Osteoblast (primary cell): Measurements from ENCODE around the gene C11orf91. TPM values are rescaled to one million over a fixed set of nuclear protein-coding genes. Genes with fewer than 3 reads are reported as not detected.
"Not testable (repeated sequence)": the region's sequence is repeated elsewhere in the genome, so short reads cannot be mapped to it uniquely, and the experiment has no call there.

Source experiments
- DNase-seq: peaks from one replicate; pipeline ENCODE4 v3.0.0; 2011; ENCODE audit warnings: low spot score, mixed read lengths; ENCODE audit not compliant: insufficient read length; ENCODE audit errors: missing footprints
- H2AFZ ChIP-seq: 2 replicates; pipeline ENCODE4 v1.6.0; 2011; ENCODE audit warnings: mild to moderate bottlenecking, low read length
- H3K27ac ChIP-seq: 2 replicates; pipeline ENCODE4 v1.5.1; 2011; ENCODE audit warnings: mild to moderate bottlenecking, low read depth, low read length, moderate library complexity
- H3K27me3 ChIP-seq: 2 replicates; pipeline ENCODE4 v1.6.0; 2012; ENCODE audit warnings: mild to moderate bottlenecking, control low read depth, inconsistent platforms, low read length, moderate library complexity; ENCODE audit not compliant: insufficient read depth
- H3K36me3 ChIP-seq: 2 replicates; pipeline ENCODE4 v1.5.1; 2011; ENCODE audit warnings: mild to moderate bottlenecking, low read length, control low read depth, moderate library complexity; ENCODE audit not compliant: insufficient read depth
- H3K4me1 ChIP-seq: 2 replicates; pipeline ENCODE4 v1.5.1; 2011; ENCODE audit warnings: mild to moderate bottlenecking, low read length, control low read depth, moderate library complexity; ENCODE audit not compliant: insufficient read depth
- H3K4me2 ChIP-seq: 2 replicates; pipeline ENCODE4 v1.6.0; 2011; ENCODE audit warnings: mild to moderate bottlenecking, low read length; ENCODE audit not compliant: insufficient read depth
- H3K4me3 ChIP-seq: fragments of 200-600 bp; sonication (generic); 3 replicates; pipeline ENCODE4 v1.5.1; 2012; ENCODE audit warnings: mild to moderate bottlenecking, low read length, inconsistent platforms; ENCODE audit not compliant: insufficient read depth
- H3K79me2 ChIP-seq: 2 replicates; pipeline ENCODE4 v1.6.0; 2012; ENCODE audit warnings: mild to moderate bottlenecking, low read length, control low read depth, inconsistent platforms; ENCODE audit not compliant: insufficient read depth
- H3K9me3 ChIP-seq: 2 replicates; pipeline ENCODE4 v1.5.1; 2011; ENCODE audit warnings: low read depth, low read length, control low read depth
- H4K20me1 ChIP-seq: 2 replicates; pipeline ENCODE4 v1.6.0; 2012; ENCODE audit warnings: mild to moderate bottlenecking, low read length, control low read depth; ENCODE audit not compliant: insufficient read depth
- CTCF ChIP-seq: IDR thresholded peaks from 2 replicates; pipeline ENCODE4 v1.5.1; 2011; ENCODE audit warnings: mild to moderate bottlenecking, low read depth, low read length, moderate library complexity; ENCODE audit errors: extremely low read depth
- total RNA-seq: library from RNA; depleted of rRNA; stranded (reverse); fragments of >200 nt; gene quantifications from 2 replicates; pipeline ENCODE4 v1.2.3, GENCODE V29; 2012

C11orf91 gene
- total RNA-seq, 1 donor: not detected

- no peak for DNase-seq
- H3K36me3 ChIP-seq: no peaks in the 10 kb centered on the region
- no peaks in the 10 kb centered on the region for H3K27me3 ChIP-seq
- H4K20me1 ChIP-seq: no peaks in the 10 kb centered on the region
- no peak overlapping the region for H3K4me3 ChIP-seq
- H3K79me2 ChIP-seq: no peaks in the 10 kb centered on the region
- H3K9me3 ChIP-seq: no peaks in the 10 kb centered on the region
- H2AFZ ChIP-seq: no peak overlapping the region
- H3K4me1 ChIP-seq: peaks cover 4% of the 10 kb centered on the region
- TF ChIP-seq CTCF: no peak
- no peak overlapping the region for H3K27ac ChIP-seq
- no peak overlapping the region for H3K4me2 ChIP-seq
Observed at GRCh38 chr11:33682019-33682418, 18.6 kb downstream of the C11orf91 start.

DNA sequence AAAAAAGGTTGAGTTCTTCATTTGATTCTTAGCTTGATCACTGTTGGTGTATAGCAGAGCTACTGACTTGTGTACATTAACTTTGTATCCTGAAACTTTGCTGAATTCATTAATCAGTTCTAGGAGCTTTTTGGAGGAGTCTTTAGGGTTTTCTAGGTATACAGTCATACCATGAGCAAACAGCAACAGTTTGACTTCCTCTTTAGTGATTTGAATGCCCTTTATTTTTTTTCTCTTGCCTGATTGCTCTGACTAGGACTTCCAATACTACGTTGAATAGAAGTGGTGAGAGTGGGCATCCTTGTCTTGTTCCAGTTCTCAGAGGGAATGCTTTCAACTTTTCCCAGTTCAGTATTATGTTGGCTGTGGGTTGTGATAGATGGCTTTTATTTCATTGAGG lies 22.0 kb downstream of the C11orf91 start:
- not testable (repeated sequence) for DNase-seq, H3K36me3 ChIP-seq, H3K4me2 ChIP-seq, H2AFZ ChIP-seq, H4K20me1 ChIP-seq, H3K9me3 ChIP-seq, H3K4me3 ChIP-seq, H3K27ac ChIP-seq, H3K27me3 ChIP-seq, H3K79me2 ChIP-seq
- peaks cover 13% of the 10 kb centered on the region for H3K4me1 ChIP-seq

- peak overlapping the region; percentile 76 for H3K27ac ChIP-seq
- no peak for TF ChIP-seq CTCF
Observed at GRCh38 chr11:33674035-33674814, 26.4 kb downstream of the C11orf91 start.

GRCh38 chr11:33672273-33672672 lies 28.4 kb downstream of the C11orf91 start:
- H3K79me2 ChIP-seq: no peaks in the 10 kb centered on the region
- no peaks in the 10 kb centered on the region for H3K9me3 ChIP-seq
- no peak overlapping the region for H3K4me3 ChIP-seq
- H4K20me1 ChIP-seq: no peaks in the 10 kb centered on the region
- H3K27me3 ChIP-seq: no peaks in the 10 kb centered on the region
- DNase-seq: no peak
- peaks cover 28% of the 10 kb centered on the region for H3K4me1 ChIP-seq
- no peak overlapping the region for H3K27ac ChIP-seq
- no peak overlapping the region for H2AFZ ChIP-seq
- no peaks in the 10 kb centered on the region for H3K36me3 ChIP-seq
- no peak overlapping the region for H3K4me2 ChIP-seq
- TF ChIP-seq CTCF: no peak

More at GRCh38 chr11:33674035-33674814, 26.4 kb downstream of the C11orf91 start:
- Histone ChIP-seq H3K36me3 (no peaks in the 10 kb centered on the region), H3K4me1 (peaks cover 28% of the 10 kb centered on the region), H3K9me3 (no peaks in the 10 kb centered on the region), H3K4me3 (no peak overlapping the region), H4K20me1 (no peaks in the 10 kb centered on the region), H2AFZ (no peak overlapping the region), H3K4me2 (no peak overlapping the region), H3K79me2 (no peaks in the 10 kb centered on the region), H3K27me3 (no peaks in the 10 kb centered on the region)
- peak; percentile 85 for DNase-seq
